CD4-positive, alpha-beta memory T cell (primary cell): ENCODE data around the gene ACE2. TPM values are rescaled to one million over a fixed set of nuclear protein-coding genes. Genes with fewer than 3 reads are reported as not detected.
"Not testable (repeated sequence)": the region's sequence is repeated elsewhere in the genome, so short reads cannot be mapped to it uniquely, and the experiment has no call there.

Experiments used
- CTCF ChIA-PET: fragments of 350-600 bp; sonication (Branson Sonifier 250); formaldehyde crosslinking; loops from one replicate; lab custom pipeline; 2021; ENCODE audit warnings: inconsistent platforms; ENCODE audit not compliant: partially characterized antibody; lab: Charles Lee
- POLR2A ChIA-PET: fragments of 350-600 bp; sonication (Branson Sonifier 250); formaldehyde crosslinking; loops from one replicate; lab custom pipeline; 2021; ENCODE audit not compliant: partially characterized antibody; lab: Charles Lee
- DNase-seq, 5 donors: peaks; one replicate each; pipeline versions ENCODE4 v3.0.0 to v3.0.0-alpha.2; 2020 to 2022; ENCODE audit warnings: mixed read lengths in 1 of 5
- H3K27ac ChIP-seq: one replicate; pipeline ENCODE4 v1.7.0; 2013; ENCODE audit warnings: low read depth, low read length
- H3K27me3 ChIP-seq: 2 replicates; pipeline ENCODE4 v1.7.0; 2013; ENCODE audit warnings: mild to moderate bottlenecking, low read length, moderate library complexity; ENCODE audit not compliant: insufficient read depth
- H3K36me3 ChIP-seq: 2 replicates; pipeline ENCODE4 v1.7.0; 2013; ENCODE audit warnings: mild to moderate bottlenecking, low read length, moderate library complexity; ENCODE audit not compliant: insufficient read depth
- H3K4me1 ChIP-seq: 2 replicates; pipeline ENCODE4 v1.7.0; 2013; ENCODE audit warnings: mild to moderate bottlenecking, low read length, moderate library complexity; ENCODE audit not compliant: insufficient read depth
- H3K4me3 ChIP-seq, 2 donors: one replicate each; pipeline ENCODE4 v1.7.0; 2013; ENCODE audit warnings: low read length in 2 of 2, mild to moderate bottlenecking in 1 of 2
- H3K9me3 ChIP-seq, 2 donors: one replicate each; pipeline ENCODE4 v1.7.0; 2013; ENCODE audit warnings: low read length in 2 of 2, control low read depth in 1 of 2; ENCODE audit not compliant: control insufficient read depth in 1 of 2
- H3K27ac Mint-ChIP-seq, 7 donors: one replicate each; pipeline ENCODE4 v1.8.0; 2020 to 2021; ENCODE audit warnings: mixed read lengths in 7 of 7, mild to moderate bottlenecking in 6 of 7, inconsistent platforms in 3 of 7, moderate library complexity in 3 of 7
- H3K27me3 Mint-ChIP-seq, 2 donors: one replicate each; pipeline ENCODE4 v1.8.0; 2020 to 2021; ENCODE audit warnings: mixed read lengths in 2 of 2
- H3K36me3 Mint-ChIP-seq, 2 donors: one replicate each; pipeline ENCODE4 v1.8.0; 2020 to 2021; ENCODE audit warnings: mixed read lengths in 2 of 2, inconsistent platforms in 1 of 2, mild to moderate bottlenecking in 1 of 2
- H3K4me1 Mint-ChIP-seq, 4 donors: one replicate each; pipeline ENCODE4 v1.8.0; 2020 to 2021; ENCODE audit warnings: mixed read lengths in 4 of 4, mild to moderate bottlenecking in 1 of 4
- H3K4me3 Mint-ChIP-seq, 8 donors: one replicate each; pipeline ENCODE4 v1.8.0; 2020 to 2021; ENCODE audit warnings: mixed read lengths in 8 of 8, mild to moderate bottlenecking in 7 of 8, moderate library complexity in 6 of 8, inconsistent platforms in 3 of 8
- H3K9me3 Mint-ChIP-seq, 8 donors: one replicate each; pipeline ENCODE4 v1.8.0; 2020 to 2021; ENCODE audit warnings: mixed read lengths in 8 of 8, mild to moderate bottlenecking in 5 of 8, inconsistent platforms in 3 of 8, moderate library complexity in 1 of 8
- intact Hi-C: fragments of 100-400 bp; cut with micrococcal nuclease; formaldehyde crosslinking; loops from one replicate; pipeline ENCODE4 v1.15.1; 2023
- polyA plus RNA-seq, 2 donors: library from polyadenylated mRNA; unstranded; fragments of 300-500 nt; fragmentation: Illumina TruSeq; gene quantifications; one replicate each; pipeline ENCODE4 v1.2.3, GENCODE V29; 2021
- total RNA-seq, 2 experiments: library from RNA; stranded (reverse); gene quantifications; one replicate each; pipeline ENCODE4 v1.2.3, GENCODE V29; 2021

The ACE2 gene
- total RNA-seq (not detected), polyA plus RNA-seq (not detected)

DNA sequence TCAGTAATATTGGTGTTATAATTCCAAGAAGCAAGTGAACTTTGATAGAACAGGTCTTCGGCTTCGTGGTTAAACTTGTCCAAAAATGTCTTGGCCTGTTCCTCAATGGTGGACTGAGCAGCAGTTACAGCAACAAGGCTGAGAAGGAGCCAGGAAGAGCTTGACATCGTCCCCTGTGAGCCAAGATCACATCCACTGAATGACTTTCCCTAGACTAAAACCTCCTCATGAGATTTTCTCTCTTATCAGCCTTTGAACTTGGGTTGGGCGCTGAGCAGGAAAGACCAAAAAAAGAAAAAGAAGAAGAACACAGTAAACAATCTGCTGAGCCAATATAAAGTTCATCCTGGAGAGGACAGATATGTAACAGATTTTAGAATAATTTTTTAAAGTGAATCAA is at the start of gene ACE2:
TSS of gene ACE2 (minus strand) at position 216 of the 400 bp plus-strand sequence. CDS start at position 167, 49 bp downstream.
- H3K4me3 Mint-ChIP-seq = no peak within 1 kb of the TSS
- no peaks in the 10 kb centered on the region for H3K9me3 Mint-ChIP-seq
- Histone ChIP-seq H3K27ac (no peak within 1 kb of the TSS), H3K4me1 (no peaks in the 10 kb centered on the region), H3K4me3 (no peak within 1 kb of the TSS), H3K9me3 (no peaks in the 10 kb centered on the region), H3K36me3 (no peaks in the 10 kb centered on the region), H3K27me3 (no peaks in the 10 kb centered on the region)
- CTCF ChIA-PET = no interaction called here
- POLR2A ChIA-PET = no interaction called here
- H3K27me3 Mint-ChIP-seq = peaks cover 3 to 8% of the 10 kb centered on the region in 2 donors
- no peak for DNase-seq
- H3K36me3 Mint-ChIP-seq = no peaks in the 10 kb centered on the region
- H3K27ac Mint-ChIP-seq = no peak within 1 kb of the TSS
- intact Hi-C loops = no loop called here
- H3K4me1 Mint-ChIP-seq = no peaks in the 10 kb centered on the region

DNA sequence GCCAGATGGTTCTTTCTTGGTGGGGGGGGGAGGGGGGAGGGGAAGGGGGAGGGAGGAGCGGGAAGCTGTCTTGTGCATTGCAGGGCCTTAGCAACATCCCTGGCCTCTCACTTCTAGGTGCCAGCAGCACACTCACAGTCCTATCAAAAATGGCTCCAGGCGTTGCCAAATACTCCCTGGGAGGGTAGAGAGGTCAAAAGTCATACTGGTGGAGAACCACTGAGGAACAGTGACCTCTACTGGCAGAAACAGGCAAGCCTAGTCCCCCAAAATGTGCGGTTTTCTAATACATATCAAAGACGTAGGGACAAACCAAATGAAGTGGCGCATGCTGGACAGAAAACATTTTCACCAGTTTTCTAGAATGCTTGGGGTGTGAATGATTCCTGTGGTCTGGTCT is 46.8 kb upstream of the ACE2 start:
- H3K9me3 Mint-ChIP-seq, DNase-seq, H3K27me3 ChIP-seq, H3K27ac Mint-ChIP-seq, H3K27me3 Mint-ChIP-seq, POLR2A ChIA-PET, H3K36me3 Mint-ChIP-seq, H3K4me1 Mint-ChIP-seq, intact Hi-C loops, H3K4me3 ChIP-seq, CTCF ChIA-PET, H3K9me3 ChIP-seq, H3K4me1 ChIP-seq, H3K27ac ChIP-seq, H3K4me3 Mint-ChIP-seq, H3K36me3 ChIP-seq: not testable (repeated sequence)

DNA sequence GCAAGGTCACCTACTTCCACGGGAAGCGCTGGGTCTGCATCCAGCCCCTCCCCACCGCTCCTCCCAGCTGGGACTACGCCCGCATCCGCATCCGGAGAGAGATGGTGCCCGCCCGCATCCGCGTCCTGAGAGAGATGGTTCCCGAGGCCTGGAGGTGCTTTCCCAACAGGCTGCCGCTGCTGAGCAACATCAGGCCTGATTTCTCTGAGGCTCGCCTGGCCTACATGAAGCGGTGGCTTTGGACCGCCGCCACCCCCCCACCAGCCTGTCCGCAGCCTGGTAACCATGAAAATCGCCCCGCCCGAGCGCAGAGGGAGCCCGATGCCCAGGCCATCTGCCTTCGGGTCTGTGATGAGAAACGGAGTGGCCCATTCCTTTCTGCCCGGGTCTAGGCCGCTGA is 45.8 kb upstream of the ACE2 start:
- DNase-seq = no peak
- Histone ChIP-seq H3K4me3 (no peak overlapping the region), H3K9me3 (no peaks in the 10 kb centered on the region), H3K36me3 (no peaks in the 10 kb centered on the region), H3K27ac (no peak overlapping the region), H3K4me1 (no peaks in the 10 kb centered on the region), H3K27me3 (no peaks in the 10 kb centered on the region)
- Mint-ChIP-seq H3K36me3 (no peaks in the 10 kb centered on the region), H3K27me3 (peaks cover 4 to 8% of the 10 kb centered on the region in 2 donors), H3K4me3 (no peak overlapping the region), H3K4me1 (peaks cover 0 to 10% (median 3%) of the 10 kb centered on the region in 4 donors), H3K9me3 (no peaks in the 10 kb centered on the region), H3K27ac (no peak overlapping the region)
- CTCF ChIA-PET = no interaction called here
- POLR2A ChIA-PET = no interaction called here
- intact Hi-C loops = no loop called here

DNA sequence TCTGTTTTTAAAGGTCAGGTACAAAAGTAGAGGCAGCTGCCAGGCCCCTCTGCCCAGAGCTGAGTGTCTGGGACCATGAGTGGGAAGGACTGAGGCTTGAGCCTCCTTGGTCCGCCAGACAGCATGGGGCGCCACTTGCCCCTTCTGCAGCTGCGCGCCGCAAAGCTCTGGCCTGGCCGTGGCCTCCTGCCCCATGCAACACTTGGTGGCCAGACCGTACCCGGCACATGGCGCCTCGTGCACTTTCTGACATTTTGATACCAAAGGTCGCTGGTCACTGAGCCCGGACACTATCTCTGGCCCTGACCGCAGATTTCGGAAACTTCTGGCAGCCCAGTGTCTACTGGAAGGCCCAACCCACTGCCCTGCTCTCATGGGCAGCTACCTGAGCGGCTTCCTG is 45.3 kb upstream of the ACE2 start:
- Histone ChIP-seq H3K9me3 (no peaks in the 10 kb centered on the region), H3K36me3 (no peaks in the 10 kb centered on the region), H3K27ac (no peak overlapping the region), H3K4me1 (no peaks in the 10 kb centered on the region), H3K27me3 (no peaks in the 10 kb centered on the region), H3K4me3 (no peak overlapping the region)
- Mint-ChIP-seq H3K27me3 (peaks cover 4 to 8% of the 10 kb centered on the region in 2 donors), H3K4me3 (no peak overlapping the region), H3K9me3 (no peaks in the 10 kb centered on the region), H3K4me1 (peaks cover 0 to 10% (median 3%) of the 10 kb centered on the region in 4 donors), H3K27ac (no peak overlapping the region), H3K36me3 (no peaks in the 10 kb centered on the region)
- intact Hi-C loops = no loop called here
- ChIA-PET POLR2A (no interaction called here), CTCF (no interaction called here)
- no peak for DNase-seq

DNA sequence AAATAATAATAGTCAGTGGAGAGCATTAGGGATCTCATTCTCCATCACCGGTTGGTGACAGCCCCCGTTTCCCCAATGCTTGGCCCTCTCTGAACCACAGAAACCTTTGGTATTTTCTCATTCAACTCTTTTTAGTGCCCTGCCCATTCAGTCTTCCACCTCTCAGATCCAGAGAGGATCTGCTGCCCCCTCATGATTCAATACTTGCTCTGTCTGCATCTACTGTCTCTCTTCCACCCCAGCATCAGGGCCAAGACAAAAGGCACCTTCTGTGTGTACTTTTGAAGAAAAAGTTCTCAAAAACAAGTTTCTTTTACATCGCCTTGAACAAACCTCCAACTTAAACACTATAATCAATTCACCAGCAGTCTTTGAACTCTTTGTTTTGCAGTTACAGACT is 44.5 kb upstream of the ACE2 start:
- CTCF ChIA-PET = interaction anchor here (1.3 kb wide), 1 partner anchor 11 kb away, joined by 3 read pairs; no protein-coding TSS in a partner anchor
- Histone ChIP-seq H3K27me3 (no peaks in the 10 kb centered on the region), H3K4me1 (no peaks in the 10 kb centered on the region), H3K4me3 (no peak overlapping the region), H3K27ac (no peak overlapping the region), H3K9me3 (no peaks in the 10 kb centered on the region), H3K36me3 (no peaks in the 10 kb centered on the region)
- Mint-ChIP-seq H3K36me3 (no peaks in the 10 kb centered on the region), H3K27me3 (peaks cover 4 to 8% of the 10 kb centered on the region in 2 donors), H3K27ac (no peak overlapping the region), H3K4me1 (peaks cover 0 to 10% (median 3%) of the 10 kb centered on the region in 4 donors), H3K4me3 (no peak overlapping the region), H3K9me3 (no peaks in the 10 kb centered on the region)
- intact Hi-C loops = no loop called here
- no peak for DNase-seq
- POLR2A ChIA-PET = no interaction called here

DNA sequence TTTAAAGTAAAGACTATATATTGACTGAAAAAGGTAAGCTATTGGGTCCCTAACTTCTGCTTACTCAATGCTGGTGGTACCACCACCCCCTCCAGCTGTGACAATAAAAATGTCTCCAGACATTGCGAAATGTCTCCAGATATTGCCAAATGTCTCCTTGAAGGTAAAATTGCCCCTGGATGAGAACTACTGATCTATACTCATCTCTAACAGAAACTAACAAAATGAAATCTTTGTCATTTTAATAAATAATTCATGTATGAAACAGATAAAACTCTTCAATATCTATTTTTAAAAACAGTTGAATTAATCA is 43.8 kb upstream of the ACE2 start:
- intact Hi-C loops = no loop called here

DNA sequence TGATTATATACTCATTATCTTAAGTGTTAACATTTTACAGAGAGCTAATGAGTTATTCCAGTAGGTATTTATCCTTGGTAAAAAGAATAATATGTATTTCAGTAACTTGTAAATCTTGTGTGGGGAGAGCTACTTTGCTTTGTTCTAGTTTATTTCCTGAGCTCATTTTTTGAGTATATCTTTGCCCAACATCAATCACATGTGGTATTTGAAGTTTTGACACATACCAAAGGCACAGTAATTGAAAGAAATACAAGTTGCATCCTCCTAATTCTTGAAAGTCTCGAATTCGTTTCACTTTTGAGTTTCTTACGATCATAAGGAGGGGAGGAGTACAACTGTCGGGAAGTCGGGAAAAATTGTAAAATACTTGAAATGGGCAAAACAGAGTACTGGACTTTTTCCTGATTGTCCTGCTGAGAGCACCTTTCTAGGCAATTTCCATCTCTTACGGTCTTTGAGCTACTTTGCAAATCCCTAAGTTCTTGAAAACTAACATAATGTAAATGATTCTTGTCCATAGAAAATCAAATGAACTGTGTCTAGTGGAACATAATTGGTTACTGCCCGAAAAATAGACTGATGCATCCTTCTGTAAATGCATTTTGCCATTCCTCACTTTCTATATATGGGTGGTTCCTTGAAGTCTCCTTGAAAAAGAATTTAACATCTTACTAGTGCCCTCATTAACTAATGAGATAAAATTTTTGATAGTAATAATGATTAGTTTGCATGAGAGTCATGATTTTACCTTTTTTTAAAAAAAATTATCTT is 43.2 kb upstream of the ACE2 start:
- Mint-ChIP-seq H3K4me1 (peaks cover 0 to 10% (median 3%) of the 10 kb centered on the region in 4 donors), H3K4me3 (peak overlapping the region in 4 of 8 donors; percentile 3 to 45 (median 40)), H3K36me3 (no peaks in the 10 kb centered on the region), H3K27ac (no peak overlapping the region), H3K27me3 (peaks cover 4 to 8% of the 10 kb centered on the region in 2 donors), H3K9me3 (no peaks in the 10 kb centered on the region)
- intact Hi-C loops = no loop called here
- H3K27me3 ChIP-seq = no peaks in the 10 kb centered on the region
- no peaks in the 10 kb centered on the region for H3K36me3 ChIP-seq
- no peak overlapping the region for H3K27ac ChIP-seq
- H3K4me3 ChIP-seq = no peak overlapping the region
- ChIA-PET POLR2A (no interaction called here), CTCF (interaction anchor here (1.3 kb wide), 1 partner anchor 12 kb away, joined by 3 read pairs; no protein-coding TSS in a partner anchor)
- H3K9me3 ChIP-seq = no peaks in the 10 kb centered on the region
- H3K4me1 ChIP-seq = no peaks in the 10 kb centered on the region
- no peak for DNase-seq

More for the DNA sequence above, 43.8 kb upstream of the ACE2 start:
- H3K36me3 Mint-ChIP-seq = no peaks in the 10 kb centered on the region
- CTCF ChIA-PET = interaction anchor here (1.3 kb wide), 1 partner anchor 12 kb away, joined by 3 read pairs; no protein-coding TSS in a partner anchor
- Histone ChIP-seq H3K27me3 (no peaks in the 10 kb centered on the region), H3K9me3 (no peaks in the 10 kb centered on the region), H3K36me3 (no peaks in the 10 kb centered on the region), H3K4me3 (no peak overlapping the region), H3K27ac (no peak overlapping the region), H3K4me1 (no peaks in the 10 kb centered on the region)
- POLR2A ChIA-PET = no interaction called here
- no peak for DNase-seq
- H3K9me3 Mint-ChIP-seq = no peaks in the 10 kb centered on the region
- H3K27me3 Mint-ChIP-seq = peaks cover 4 to 8% of the 10 kb centered on the region in 2 donors
- H3K27ac Mint-ChIP-seq = no peak overlapping the region
- H3K4me1 Mint-ChIP-seq = peaks cover 0 to 10% (median 3%) of the 10 kb centered on the region in 4 donors
- no peak overlapping the region for H3K4me3 Mint-ChIP-seq
